Stimulated activated CD4-positive, alpha-beta T cell treated with anti-CD3 and anti-CD28 coated beads, Interleukin-12 subunit alpha, Interleukin-12 subunit beta, amount 100 ng/mL, for 4 hours (primary cell): ENCODE measurements around the gene KLK6.
"Not testable (repeated sequence)": the region's sequence is repeated elsewhere in the genome, so short reads cannot be mapped to it uniquely, and the experiment has no call there.

ENCODE experiments used
- DNase-seq: peaks from one replicate; pipeline ENCODE4 v3.0.0-alpha.2; 2020

KLK6 gene

GRCh38 chr19:50984416-50984815 is 15.0 kb upstream of the KLK6 start:
- not testable (repeated sequence) for DNase-seq

- DNase-seq, result no peak
These were observed 14.4 kb upstream of the KLK6 start, which contains the start of gene KLK7 for GRCh38 chr19:50983625-50984292. TSS of gene KLK7 (minus strand) at chr19:50983917. CDS start at chr19:50982399, 1,518 bp downstream.

- DNase-seq, result no peak
These were observed 12.8 kb upstream of the KLK6 start for GRCh38 chr19:50982186-50982585.

GRCh38 chr19:50981587-50982146 is 12.3 kb upstream of the KLK6 start:
- no peak for DNase-seq

GRCh38 chr19:50980208-50980607 is 10.8 kb upstream of the KLK6 start:
- no peak for DNase-seq

GRCh38 chr19:50979758-50980157 is 10.4 kb upstream of the KLK6 start:
- DNase-seq, result no peak

- DNase-seq, result no peak
These were observed 9.5 kb upstream of the KLK6 start for GRCh38 chr19:50978772-50979390.

- no peak for DNase-seq
These were observed 8.2 kb upstream of the KLK6 start for GRCh38 chr19:50977626-50978025.

GRCh38 chr19:50975766-50976165 is 6.4 kb upstream of the KLK6 start:
- DNase-seq, result no peak

- DNase-seq, result no peak
These were observed 5.5 kb upstream of the KLK6 start for GRCh38 chr19:50974702-50975556.

GRCh38 chr19:50972795-50973376 is 3.5 kb upstream of the KLK6 start:
- no peak for DNase-seq

- not testable (repeated sequence) for DNase-seq
These were observed 419 bp upstream of the KLK6 start for GRCh38 chr19:50969810-50970209.

GRCh38 chr19:50968716-50969412 is 527 bp downstream of the KLK6 start:
- DNase-seq, result no peak

- DNase-seq, result no peak
These were observed 1.3 kb downstream of the KLK6 start for GRCh38 chr19:50967929-50968715.

GRCh38 chr19:50964266-50964665 is 5.1 kb downstream of the KLK6 start:
- DNase-seq, result no peak

- no peak for DNase-seq
These were observed 6.0 kb downstream of the KLK6 start for GRCh38 chr19:50963381-50963780.

GRCh38 chr19:50962245-50962644 is 7.1 kb downstream of the KLK6 start:
- no peak for DNase-seq

GRCh38 chr19:50959731-50960500 is 9.5 kb downstream of the KLK6 start:
- DNase-seq, result no peak

- DNase-seq, result no peak
These were observed 11.8 kb downstream of the KLK6 start for GRCh38 chr19:50957587-50957986.

- DNase-seq, result no peak
These were observed 16.5 kb downstream of the KLK6 start, which contains the start of gene KLK5 for GRCh38 chr19:50952910-50953309. TSS of gene KLK5 (minus strand) at chr19:50953038. CDS start at chr19:50952657, 381 bp downstream.

- no peak for DNase-seq
These were observed 19.5 kb downstream of the KLK6 start for GRCh38 chr19:50949861-50950260.
